Measurements from ENCODE around the gene GAGE12G.

DNA sequence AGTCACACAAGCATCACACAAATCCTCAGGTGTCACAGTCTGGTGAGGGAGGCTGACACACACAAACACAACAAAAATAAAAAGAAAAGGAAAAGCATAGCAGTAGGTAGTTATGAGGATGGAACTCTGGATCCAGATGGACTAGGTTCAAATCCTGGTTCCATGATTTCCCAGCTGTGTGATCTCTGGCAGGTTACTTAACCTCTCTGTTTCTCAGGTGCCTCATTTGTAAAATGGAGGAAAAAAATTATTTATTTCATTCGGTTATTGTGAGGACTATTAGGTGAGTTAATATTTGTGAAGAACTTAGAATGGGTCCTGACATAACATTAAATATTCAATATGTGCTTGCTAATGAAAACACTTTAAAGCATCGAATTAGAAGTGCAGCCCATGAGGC lies 48.4 kb downstream of the GAGE12G start:
- TF ChIP-seq, protein P1, sequence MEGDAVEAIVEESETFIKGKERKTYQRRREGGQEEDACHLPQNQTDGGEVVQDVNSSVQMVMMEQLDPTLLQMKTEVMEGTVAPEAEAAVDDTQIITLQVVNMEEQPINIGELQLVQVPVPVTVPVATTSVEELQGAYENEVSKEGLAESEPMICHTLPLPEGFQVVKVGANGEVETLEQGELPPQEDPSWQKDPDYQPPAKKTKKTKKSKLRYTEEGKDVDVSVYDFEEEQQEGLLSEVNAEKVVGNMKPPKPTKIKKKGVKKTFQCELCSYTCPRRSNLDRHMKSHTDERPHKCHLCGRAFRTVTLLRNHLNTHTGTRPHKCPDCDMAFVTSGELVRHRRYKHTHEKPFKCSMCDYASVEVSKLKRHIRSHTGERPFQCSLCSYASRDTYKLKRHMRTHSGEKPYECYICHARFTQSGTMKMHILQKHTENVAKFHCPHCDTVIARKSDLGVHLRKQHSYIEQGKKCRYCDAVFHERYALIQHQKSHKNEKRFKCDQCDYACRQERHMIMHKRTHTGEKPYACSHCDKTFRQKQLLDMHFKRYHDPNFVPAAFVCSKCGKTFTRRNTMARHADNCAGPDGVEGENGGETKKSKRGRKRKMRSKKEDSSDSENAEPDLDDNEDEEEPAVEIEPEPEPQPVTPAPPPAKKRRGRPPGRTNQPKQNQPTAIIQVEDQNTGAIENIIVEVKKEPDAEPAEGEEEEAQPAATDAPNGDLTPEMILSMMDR (conservative IDR thresholded peaks at IDR 0.05; ENCODE audit: low read depth, low read length): no peak
- no peak for TF ChIP-seq EZH2phosphoT487 (IDR thresholded peaks at IDR 0.05; ENCODE audit: borderline replicate concordance, low read length)
- TF ChIP-seq EZH2 (IDR thresholded peaks at IDR 0.05; ENCODE audit: low read length, unreplicated experiment): no peak

Data from PC-3 (cell line).